Renal cortex interstitium (tissue), 15 donors: Measurements from ENCODE around the gene SYT9. TPM values are rescaled to one million over a fixed set of nuclear protein-coding genes. Genes with fewer than 3 reads are reported as not detected.

ENCODE experiments used
- DNase-seq, 11 donors: peaks; one replicate each; pipeline ENCODE4 v3.0.0-alpha.2; 2013; ENCODE audit warnings: low read depth in 9 of 11, low spot score in 4 of 11; ENCODE audit errors: extremely low read depth in 1 of 11
- long read RNA-seq, 16 experiments: transcript quantifications; one replicate each; lab custom pipeline, GENCODE V29; 2026
- polyA plus RNA-seq, 3 donors: library from polyadenylated mRNA; unstranded; fragments of 120-200 nt; gene quantifications; one replicate each; pipeline ENCODE4 v1.2.1, GENCODE V29; 2013; ENCODE audit not compliant: insufficient read length in 3 of 3

The SYT9 gene, protein sequence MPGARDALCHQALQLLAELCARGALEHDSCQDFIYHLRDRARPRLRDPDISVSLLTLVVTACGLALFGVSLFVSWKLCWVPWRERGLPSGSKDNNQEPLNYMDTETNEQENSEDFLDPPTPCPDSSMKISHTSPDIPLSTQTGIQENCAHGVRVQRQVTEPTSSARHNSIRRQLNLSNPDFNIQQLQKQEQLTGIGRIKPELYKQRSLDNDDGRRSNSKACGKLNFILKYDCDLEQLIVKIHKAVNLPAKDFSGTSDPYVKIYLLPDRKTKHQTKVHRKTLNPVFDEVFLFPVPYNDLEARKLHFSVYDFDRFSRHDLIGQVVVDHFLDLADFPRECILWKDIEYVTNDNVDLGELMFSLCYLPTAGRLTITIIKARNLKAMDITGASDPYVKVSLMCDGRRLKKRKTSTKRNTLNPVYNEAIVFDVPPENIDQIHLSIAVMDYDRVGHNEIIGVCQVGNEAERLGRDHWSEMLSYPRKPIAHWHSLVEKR
- 1 to 10 TPM; 3.3 to 4.8 (median 4.4) TPM for polyA plus RNA-seq
- long read RNA-seq, donor 1 = 0 reads
- long read RNA-seq, donor 2 = 0 reads
- long read RNA-seq, donor 3, partial matches to known transcripts = 0 of 1 reads
- long read RNA-seq, donor 3, other reads (novel, unspliced or antisense) = 0 of 1 reads
- long read RNA-seq, donor 4, partial matches to known transcripts = 0 of 1 reads
- long read RNA-seq, donor 4, other reads (novel, unspliced or antisense) = 0 of 1 reads
- long read RNA-seq, donor 5 = 0 reads
- long read RNA-seq, donor 6, partial matches to known transcripts = 0 of 1 reads
- long read RNA-seq, donor 6, other reads (novel, unspliced or antisense) = 0 of 1 reads
- long read RNA-seq, donor 7 = 0 reads
- long read RNA-seq, donor 8 = 0 reads
- long read RNA-seq, donor 9 = 0 reads
- long read RNA-seq, donor 10 = 0 reads
- long read RNA-seq, donor 11 = 0 reads
- long read RNA-seq, donor 12 = 0 reads
- long read RNA-seq, donor 13 = 0 reads
- long read RNA-seq, donor 14, partial matches to known transcripts = 0 of 1 reads
- long read RNA-seq, donor 14, other reads (novel, unspliced or antisense) = 0 of 1 reads
- long read RNA-seq, donor 15, partial matches to known transcripts = 0 of 1 reads
- long read RNA-seq, donor 15, other reads (novel, unspliced or antisense) = 0 of 1 reads
- long read RNA-seq, donor 16, partial matches to known transcripts = 0 of 4 reads
- long read RNA-seq, donor 16, other reads (novel, unspliced or antisense) = 0 of 4 reads

DNA sequence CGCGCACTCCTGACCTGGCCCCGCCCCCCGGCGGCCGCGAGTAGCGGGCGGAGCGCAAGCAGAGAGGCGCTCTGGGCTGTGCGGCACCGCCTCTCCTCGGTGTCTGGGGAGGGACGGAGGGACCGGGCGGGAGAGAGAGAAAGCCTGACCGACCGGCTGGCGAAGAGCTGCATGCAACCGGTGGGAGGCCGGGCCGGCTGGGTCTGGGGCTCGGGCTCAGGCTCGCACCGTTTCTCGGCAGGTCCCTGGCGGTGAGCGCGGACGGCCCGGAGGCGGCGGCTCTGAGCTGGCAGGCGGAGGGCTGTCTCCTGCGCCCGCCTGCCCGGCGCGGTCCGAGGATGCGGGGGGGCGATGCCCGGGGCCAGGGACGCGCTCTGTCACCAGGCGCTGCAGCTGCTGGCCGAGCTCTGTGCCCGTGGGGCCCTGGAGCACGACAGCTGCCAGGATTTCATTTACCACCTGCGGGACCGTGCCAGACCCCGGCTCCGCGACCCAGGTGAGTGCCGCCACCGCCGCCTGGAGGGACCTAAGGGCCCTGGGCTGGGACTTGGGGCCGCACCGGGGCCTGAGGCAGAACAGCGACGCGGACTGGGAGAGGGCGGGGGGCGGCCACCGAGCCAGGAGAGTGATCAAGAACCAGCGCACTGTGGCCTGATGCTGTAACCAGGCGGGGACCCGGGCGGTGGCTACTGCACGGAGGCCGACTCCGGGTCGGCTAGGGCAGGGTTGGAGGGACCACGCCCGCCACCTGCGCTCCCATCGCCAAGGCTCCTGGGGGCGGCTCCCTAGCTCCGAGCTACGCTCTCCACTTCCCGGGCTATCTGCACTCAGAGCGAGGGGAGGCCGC, at the start of gene SYT9:
TSS of gene SYT9 (plus strand) at position 69 of the 847 bp plus-strand sequence. CDS start at position 352, 283 bp downstream.
- DNase-seq = peak in 7 of 11 donors; percentile 22 to 55 (median 36)

DNA sequence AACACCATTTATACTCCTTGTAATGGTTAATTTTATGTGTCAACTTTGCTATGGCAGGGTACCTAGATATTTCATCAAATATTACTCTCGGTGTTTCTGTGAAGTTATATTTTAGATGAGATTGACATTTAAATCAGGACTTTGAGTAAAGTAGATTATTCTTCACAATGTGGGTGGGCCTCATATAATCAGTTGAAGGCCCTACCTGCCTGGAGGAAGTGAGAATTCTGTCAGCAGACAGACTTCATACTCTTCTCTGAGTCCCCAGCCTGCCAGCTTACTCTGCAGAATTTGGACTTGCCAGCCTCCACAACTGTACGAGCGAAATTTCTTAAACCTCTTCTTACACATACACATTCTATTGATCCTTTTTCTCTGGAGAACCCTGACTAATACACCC, 49.3 kb upstream of the SYT9 start:
- no peak for DNase-seq

DNA sequence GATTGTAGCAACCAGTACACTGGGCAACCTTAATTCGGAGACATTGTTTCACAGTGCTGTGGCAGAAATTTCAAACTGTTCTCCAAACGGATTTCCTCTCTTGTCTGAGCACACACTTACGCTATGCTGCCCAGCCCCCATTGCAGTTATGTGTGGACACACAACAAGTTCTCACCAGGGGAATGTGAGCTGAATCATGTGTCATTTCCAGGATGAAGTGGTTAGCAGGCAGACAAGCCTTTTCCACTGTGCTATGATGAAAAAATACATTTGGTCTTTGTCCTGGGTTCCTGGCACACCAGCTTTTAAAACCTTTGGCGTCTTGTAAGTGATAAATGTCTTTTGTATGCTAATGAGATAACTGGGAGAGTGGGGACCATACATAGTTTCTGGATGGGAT, 46.9 kb upstream of the SYT9 start:
- DNase-seq = no peak

DNA sequence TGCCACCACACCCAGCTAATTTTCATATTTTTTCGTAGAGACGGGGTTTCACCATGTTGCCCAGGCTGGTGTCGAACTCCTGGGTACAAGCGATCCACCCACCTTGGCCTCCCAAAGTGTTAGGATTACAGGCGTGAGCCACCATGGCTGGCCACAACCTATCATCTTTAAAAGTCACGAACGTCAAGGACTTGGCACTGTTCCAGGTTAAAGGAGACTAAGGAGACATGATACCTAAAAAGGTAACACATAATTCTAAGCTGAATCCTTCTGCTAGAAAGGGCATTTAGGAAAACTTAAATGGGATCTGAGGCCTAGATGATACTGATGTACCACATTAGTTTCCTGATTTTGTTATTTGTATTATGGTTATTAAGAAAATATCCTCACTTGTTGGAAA, 43.3 kb upstream of the SYT9 start:
- no peak for DNase-seq

DNA sequence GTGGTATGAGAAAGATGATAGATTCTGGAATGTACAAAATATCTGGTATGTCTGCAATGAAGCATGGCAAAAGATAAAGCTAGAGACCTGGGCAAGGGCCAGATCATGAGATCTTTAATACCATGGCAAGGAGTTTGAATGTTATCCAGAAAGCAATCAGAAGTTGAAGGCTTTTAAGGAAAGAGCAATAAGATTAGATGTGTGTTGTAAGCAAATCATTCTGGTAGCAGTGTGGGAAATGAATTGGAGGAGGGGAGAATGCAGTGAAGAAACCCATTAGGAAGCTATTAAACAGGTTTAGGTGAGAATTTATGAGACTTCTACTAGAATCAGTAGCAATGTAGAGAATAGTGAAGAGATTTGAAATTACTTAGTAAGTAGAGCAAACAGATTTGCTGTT, 32.2 kb upstream of the SYT9 start:
- DNase-seq = no peak

DNA sequence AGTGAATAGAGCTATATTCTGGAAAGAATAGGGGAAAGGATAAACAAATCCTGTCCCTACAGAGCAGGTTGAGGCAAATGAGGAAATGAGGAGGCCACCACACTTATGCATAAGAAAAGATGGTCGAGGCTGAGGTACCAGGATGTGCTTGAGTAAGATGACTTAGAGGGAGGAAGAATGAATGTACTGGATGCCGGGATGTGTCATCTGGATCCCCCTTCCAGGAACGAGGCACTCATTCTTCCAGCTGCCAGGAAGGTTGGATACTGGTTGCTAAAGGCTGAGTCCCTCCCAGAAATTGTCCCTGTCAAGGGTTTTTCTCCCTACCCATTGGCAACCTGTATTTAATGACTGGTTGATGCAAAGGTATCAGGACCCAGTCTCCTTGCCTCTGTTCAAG, 31.1 kb upstream of the SYT9 start:
- no peak for DNase-seq

DNA sequence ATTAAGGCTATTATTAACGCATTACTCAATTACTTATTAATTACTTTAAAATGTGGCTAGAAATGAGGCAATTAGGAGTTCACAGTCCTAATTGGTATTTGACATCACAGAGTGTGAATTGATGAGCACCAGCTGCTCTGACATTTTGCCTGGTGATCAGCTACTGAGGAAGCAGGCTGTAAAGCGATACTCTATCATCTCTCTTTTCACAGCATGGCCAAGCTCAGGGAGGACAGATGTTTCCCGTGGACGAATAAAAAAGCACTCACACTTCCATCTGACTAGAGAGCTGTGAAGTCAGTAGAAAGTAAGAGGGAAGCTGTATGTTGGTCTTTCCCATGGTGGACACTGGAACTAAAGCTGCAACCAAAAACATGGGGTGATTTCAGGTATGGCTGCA, 29.1 kb upstream of the SYT9 start:
- peak in 1 of 11 donors; percentile 6 for DNase-seq

DNA sequence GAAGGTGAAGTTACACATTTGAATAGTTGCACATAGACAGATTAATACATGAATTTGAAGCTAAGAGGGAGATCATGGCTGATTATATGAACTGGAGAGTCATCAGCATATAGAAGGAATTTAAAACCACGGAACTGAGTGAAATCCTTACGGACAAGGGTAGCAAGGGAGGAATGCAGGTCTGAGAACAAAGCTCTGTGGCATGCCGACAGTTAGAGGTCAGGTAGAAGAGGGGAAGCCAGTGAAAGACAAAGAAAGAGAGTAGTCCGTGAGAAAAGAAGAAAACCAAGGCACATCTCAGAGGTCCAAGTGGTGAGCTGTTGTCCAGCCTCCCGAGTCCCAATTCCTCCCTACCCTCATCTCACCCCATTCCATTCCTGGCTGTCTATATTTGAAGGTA, 11.8 kb upstream of the SYT9 start:
- no peak for DNase-seq

DNA sequence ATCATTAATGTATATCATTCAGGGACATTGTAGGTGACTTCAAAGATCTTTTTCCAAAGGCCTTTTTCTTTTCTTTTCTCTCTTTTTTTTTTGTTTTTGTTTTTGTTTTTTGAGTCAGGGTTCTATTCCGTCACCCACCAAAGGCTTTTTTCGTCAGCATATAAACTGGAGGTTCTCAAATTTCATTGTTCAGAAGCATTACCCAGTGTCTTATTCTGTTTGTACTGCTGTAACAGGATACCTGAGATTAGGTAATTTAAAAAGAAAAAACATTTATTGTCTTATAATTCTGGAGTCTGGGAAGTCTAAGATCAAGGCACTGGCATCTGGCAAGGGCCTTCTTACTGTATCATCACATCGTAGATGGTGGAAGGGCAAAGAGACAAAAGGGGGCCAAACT, 6.4 kb upstream of the SYT9 start:
- no peak for DNase-seq

DNA sequence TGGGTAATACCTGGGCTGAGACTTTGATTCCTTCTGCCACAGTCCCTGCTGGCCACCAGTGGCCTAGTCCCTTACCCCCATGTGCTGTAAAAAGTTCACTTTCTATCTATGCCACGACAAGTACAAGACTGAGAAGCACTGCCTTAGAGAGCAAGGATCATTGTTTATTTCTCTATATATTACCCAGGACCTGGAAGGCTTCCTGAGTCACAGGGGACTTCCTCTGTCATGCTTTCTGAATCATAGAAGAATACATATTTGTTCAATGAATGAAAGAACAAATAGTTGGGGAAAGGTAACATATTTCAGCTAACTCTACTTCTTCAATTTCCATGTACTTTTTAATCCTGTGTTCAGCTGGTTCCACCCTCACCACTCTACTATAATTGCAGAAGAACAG, 5.5 kb upstream of the SYT9 start:
- no peak for DNase-seq

DNA sequence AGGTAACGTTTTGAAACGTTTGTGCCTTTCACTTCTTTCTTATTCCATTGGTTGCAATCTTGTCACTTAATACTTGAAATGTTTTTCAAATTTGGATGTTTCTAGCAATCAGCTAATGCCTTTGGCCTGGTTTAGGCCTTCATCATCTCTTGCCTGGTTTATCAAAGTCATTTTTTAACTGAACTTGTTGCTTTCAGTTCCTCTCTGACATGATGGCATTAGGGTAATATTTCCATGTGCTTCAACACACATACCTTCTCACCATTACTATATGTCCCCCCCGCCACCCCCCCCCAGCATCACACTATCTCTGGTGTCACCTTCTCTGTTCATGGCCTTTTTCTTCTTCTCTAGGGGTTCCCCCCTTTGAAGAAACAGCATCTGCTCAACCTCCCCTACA, 1.5 kb upstream of the SYT9 start:
- DNase-seq = no peak

DNA sequence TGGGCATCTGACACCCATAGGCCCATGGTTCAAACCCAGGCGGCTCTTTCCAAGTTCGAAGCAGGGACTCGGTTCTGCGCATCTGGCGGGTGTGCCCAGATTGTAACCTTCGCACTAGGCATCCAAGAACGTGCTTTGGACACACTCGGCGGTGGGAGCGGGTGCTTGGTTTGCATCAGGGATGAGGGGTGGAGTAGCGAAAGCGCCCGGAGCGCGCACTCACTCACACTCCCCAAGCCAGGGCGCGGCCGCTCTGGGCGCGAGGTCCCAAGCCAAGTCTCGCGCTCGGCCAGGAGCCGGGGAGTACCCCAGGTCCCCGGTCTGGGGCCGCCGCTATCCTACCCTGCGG, 243 bp upstream of the SYT9 start:
- DNase-seq = no peak

DNA sequence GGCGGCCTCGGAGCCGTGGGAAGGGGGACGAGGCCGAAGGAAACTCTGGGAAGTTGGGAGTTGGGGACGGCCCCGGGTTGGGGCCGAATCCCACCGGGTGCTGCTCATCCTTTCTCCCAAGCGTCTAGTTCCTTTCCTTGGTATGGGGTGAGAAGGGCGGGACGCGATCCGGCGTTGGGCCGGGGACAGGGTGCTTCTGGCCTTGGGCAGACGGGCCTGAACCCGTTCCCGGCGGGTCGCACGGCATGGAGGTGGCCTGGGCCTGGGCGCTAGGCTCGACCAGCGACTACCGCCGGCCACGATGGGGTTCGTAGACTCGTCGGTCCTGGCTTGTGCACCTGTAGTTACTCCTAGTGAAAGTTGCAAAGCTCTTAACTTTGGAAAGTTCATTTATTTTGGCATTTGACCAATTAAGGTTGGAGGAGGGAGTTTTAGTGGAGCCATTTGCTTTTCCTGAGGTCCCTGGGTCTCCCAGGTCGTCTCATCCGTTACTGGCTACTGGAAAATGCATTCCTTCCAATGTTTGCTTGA, 1.0 kb downstream of the SYT9 start:
- peak in 1 of 11 donors; percentile 3 for DNase-seq

DNA sequence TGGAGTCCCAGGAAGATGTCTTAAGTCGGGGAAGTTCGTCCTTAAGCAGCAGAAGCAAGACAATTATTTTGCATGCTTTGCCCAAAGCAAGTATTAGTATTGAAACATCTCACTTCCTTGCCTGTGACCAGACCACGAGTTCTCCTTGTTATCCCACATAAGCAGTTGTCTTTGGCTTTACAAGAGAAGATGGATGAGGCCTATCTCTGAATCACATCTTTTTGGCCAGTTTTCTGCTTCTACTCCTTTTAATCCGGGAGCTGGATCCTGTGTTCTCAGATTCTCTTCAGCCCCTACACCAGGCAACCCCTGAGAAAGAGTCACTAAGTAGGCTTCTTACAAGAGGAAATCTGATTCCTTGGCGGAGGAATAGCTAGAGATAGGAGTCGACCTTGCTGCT, 2.1 kb downstream of the SYT9 start:
- DNase-seq = no peak

DNA sequence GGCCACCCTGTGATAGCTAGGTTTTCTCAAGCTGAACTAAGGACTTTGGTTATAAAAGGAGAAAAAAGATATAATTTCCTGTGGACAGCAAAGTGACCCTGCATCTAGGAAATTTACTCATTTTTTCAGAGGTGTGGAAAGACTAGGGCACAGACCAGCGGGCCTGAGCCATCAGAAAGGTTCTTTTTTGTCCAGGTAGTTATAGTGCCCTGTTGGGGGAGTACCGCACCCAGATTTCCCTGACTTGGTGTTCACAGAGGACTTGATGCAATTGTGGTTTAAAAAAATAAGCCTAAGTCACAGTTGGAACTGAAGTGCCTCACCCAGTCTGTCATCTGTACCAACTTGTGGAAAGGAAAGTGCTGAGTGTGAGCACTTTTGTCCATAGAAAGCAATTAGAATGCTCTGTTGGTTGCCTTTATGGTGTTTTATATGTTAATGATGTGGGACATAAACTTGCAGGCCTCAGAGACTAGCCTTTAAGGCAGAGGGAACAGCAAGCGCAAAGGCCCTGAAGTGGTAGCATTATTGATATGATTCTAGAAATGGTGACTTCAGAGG, 3.1 kb downstream of the SYT9 start:
- no peak for DNase-seq

DNA sequence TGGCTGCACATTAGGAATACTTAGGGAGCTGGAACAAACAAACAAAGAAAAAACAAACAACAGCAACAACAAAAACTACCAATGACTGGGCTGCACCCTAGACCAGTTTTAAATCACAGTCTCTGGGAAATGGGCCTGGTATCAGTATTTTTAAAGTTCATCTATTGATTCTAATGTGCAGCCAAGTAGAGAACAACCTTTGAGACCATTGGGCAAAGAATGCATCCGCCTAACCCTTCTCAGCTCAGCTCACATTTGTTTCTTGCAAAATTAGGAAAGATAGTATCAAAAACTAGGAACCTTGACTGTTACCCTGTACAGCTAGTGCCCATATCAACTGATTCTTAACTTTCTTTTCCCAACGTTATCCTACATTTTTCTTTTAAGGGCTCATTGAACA, 5.2 kb downstream of the SYT9 start:
- DNase-seq = no peak

DNA sequence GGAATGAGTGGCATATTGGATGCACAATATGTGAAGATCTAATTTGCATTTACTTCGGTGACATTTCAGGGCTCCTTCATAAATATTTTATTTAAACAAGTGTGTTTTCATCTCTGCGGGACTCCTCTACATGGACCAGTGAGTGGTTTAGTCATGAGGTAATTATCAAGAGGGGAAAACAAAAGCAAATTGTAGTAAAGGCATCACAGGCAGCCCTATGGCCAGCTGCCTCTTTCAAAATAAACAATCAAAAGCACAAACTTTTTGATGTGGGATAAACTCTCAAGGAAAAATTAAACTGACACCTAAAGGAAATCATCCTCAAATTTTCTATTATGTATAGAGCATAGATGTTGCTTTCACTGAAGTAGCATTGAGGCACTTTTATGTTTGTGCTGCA, 6.0 kb downstream of the SYT9 start:
- DNase-seq = no peak

DNA sequence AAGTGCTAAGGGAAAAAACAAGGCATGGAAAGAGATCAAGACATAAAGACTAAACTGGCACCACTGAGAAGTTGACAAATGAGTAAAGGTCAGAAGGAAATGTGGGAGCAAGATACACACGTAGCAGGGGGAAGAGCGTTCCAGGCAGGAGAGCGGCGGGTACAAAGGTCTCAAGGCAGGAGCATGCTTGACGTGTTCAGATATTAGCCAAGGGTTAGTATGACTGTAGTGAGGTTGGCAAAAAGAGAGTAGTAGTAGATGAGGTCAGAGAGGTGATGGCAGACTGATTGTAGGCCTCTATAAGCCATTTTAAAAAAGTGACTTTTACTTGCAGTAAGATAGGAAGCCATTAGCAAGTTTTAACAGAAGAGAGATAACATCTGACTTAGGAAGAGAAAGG, 9.9 kb downstream of the SYT9 start:
- DNase-seq = no peak
